CD8-positive, alpha-beta memory T cell (primary cell): ENCODE data around the gene SH3TC1. TPM values are rescaled to one million over a fixed set of nuclear protein-coding genes. Genes with fewer than 3 reads are reported as not detected.

Experiments
- CTCF ChIA-PET: fragments of 350-600 bp; sonication (Branson Sonifier 250); formaldehyde crosslinking; loops from one replicate; lab custom pipeline; 2021; ENCODE audit warnings: antibody characterized with exemption; lab: Charles Lee
- POLR2A ChIA-PET: fragments of 350-600 bp; sonication (Branson Sonifier 250); formaldehyde crosslinking; loops from one replicate; lab custom pipeline; 2021; ENCODE audit warnings: antibody characterized with exemption; lab: Charles Lee
- DNase-seq, 5 donors: peaks; one replicate each; pipeline versions ENCODE4 v3.0.0 to v3.0.0-alpha.2; 2020 to 2022; ENCODE audit warnings: mixed read lengths in 1 of 5
- H3K27ac ChIP-seq: one replicate; pipeline ENCODE4 v1.7.0; 2013; ENCODE audit warnings: low read depth, mild to moderate bottlenecking, low read length, moderate library complexity
- H3K27me3 ChIP-seq: 2 replicates; pipeline ENCODE4 v1.7.0; 2013; ENCODE audit warnings: low read length, mild to moderate bottlenecking; ENCODE audit not compliant: insufficient read depth, poor library complexity, severe bottlenecking
- H3K36me3 ChIP-seq: 2 replicates; pipeline ENCODE4 v1.7.0; 2013; ENCODE audit warnings: mild to moderate bottlenecking, low read length, moderate library complexity; ENCODE audit not compliant: insufficient read depth
- H3K4me1 ChIP-seq: 2 replicates; pipeline ENCODE4 v1.7.0; 2013; ENCODE audit warnings: mild to moderate bottlenecking, low read length, moderate library complexity; ENCODE audit not compliant: insufficient read depth
- H3K4me3 ChIP-seq: 2 replicates; pipeline ENCODE4 v1.7.0; 2013; ENCODE audit warnings: mild to moderate bottlenecking, low read length
- H3K9me3 ChIP-seq: 2 replicates; pipeline ENCODE4 v1.7.0; 2013; ENCODE audit warnings: mild to moderate bottlenecking, low read length
- H3K27ac Mint-ChIP-seq, 8 donors: one replicate each; pipeline ENCODE4 v1.8.0; 2020 to 2021; ENCODE audit warnings: mixed read lengths in 8 of 8, mild to moderate bottlenecking in 6 of 8, inconsistent platforms in 3 of 8, moderate library complexity in 3 of 8
- H3K27me3 Mint-ChIP-seq, 2 donors: one replicate each; pipeline ENCODE4 v1.8.0; 2020 to 2021; ENCODE audit warnings: mixed read lengths in 2 of 2, mild to moderate bottlenecking in 1 of 2, moderate library complexity in 1 of 2
- H3K36me3 Mint-ChIP-seq, 3 donors: one replicate each; pipeline ENCODE4 v1.8.0; 2020 to 2021; ENCODE audit warnings: mixed read lengths in 3 of 3, inconsistent platforms in 1 of 3, mild to moderate bottlenecking in 1 of 3
- H3K4me1 Mint-ChIP-seq, 3 donors: one replicate each; pipeline ENCODE4 v1.8.0; 2020 to 2021; ENCODE audit warnings: mixed read lengths in 3 of 3, inconsistent platforms in 1 of 3, mild to moderate bottlenecking in 1 of 3
- H3K4me3 Mint-ChIP-seq, 7 donors: one replicate each; pipeline ENCODE4 v1.8.0; 2020 to 2021; ENCODE audit warnings: mixed read lengths in 7 of 7, mild to moderate bottlenecking in 6 of 7, moderate library complexity in 4 of 7, inconsistent platforms in 2 of 7
- H3K9me3 Mint-ChIP-seq, 5 donors: one replicate each; pipeline ENCODE4 v1.8.0; 2020 to 2022; ENCODE audit warnings: mixed read lengths in 5 of 5, mild to moderate bottlenecking in 3 of 5, moderate library complexity in 2 of 5, inconsistent platforms in 1 of 5
- polyA plus RNA-seq: library from polyadenylated mRNA; unstranded; fragments of 300-500 nt; fragmentation: Illumina TruSeq; gene quantifications from one replicate; pipeline ENCODE4 v1.2.3, GENCODE V29; 2021
- total RNA-seq, 2 experiments: library from RNA; stranded (reverse); gene quantifications; one replicate each; pipeline ENCODE4 v1.2.3, GENCODE V29; 2021

SH3TC1 gene
- total and polyA plus RNA-seq, 3 experiments from 2014 or later = 7.5 to 12.2 (median 8.9) TPM

DNA sequence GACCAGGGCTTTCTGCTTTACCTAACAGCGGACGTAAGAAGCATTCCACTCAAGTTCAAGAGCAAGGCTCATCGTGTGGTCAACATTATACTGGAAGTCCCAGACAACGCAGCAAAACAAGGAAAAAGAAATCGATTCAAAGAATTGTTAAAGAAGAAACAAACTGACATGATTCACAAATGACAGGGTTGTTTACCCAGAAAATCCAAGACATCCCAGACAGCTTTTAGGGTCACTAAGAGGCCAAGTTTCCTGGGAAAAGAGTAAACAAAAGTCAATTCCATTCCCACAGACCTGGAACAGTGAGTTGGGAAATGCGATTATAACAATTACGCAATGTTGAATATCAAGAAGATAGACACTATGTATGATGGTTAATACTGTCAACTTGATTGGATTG is 49.0 kb downstream of the SH3TC1 start:
- Histone ChIP-seq H3K27ac (no peak overlapping the region), H3K4me1 (no peaks in the 10 kb centered on the region), H3K4me3 (no peak overlapping the region), H3K9me3 (no peaks in the 10 kb centered on the region), H3K36me3 (no peaks in the 10 kb centered on the region), H3K27me3 (no peaks in the 10 kb centered on the region)
- Mint-ChIP-seq H3K4me3 (no peak overlapping the region), H3K9me3 (no peaks in the 10 kb centered on the region), H3K27ac (no peak overlapping the region), H3K27me3 (peaks cover 0 to 3% of the 10 kb centered on the region in 2 donors), H3K36me3 (no peaks in the 10 kb centered on the region), H3K4me1 (no peaks in the 10 kb centered on the region)
- DNase-seq = no peak
- ChIA-PET POLR2A (no interaction called here), CTCF (no interaction called here)

DNA sequence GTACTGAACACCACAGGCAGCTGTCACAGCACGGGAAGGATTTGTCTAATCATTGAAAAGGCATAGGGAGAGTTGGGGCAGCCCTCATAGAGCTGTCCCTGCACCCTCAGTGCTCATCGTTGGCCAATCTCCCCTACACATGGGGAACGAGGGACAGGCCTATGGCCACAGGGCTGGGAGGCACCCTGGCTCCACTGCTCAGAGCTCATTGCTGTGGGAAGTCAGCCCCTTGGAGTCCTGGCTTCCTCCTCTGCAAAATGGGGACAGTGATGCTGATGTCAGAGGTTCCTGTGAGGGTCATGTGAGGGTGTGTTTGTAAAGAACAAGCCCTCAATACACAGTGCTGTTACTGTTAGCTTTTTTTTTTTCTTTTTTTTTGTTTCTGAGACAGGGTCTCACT is 51.1 kb downstream of the SH3TC1 start:
- H3K36me3 ChIP-seq = no peaks in the 10 kb centered on the region
- no peaks in the 10 kb centered on the region for H3K27me3 ChIP-seq
- Mint-ChIP-seq H3K36me3 (no peaks in the 10 kb centered on the region), H3K9me3 (no peaks in the 10 kb centered on the region), H3K27me3 (peaks cover 0 to 3% of the 10 kb centered on the region in 2 donors), H3K27ac (no peak overlapping the region), H3K4me1 (no peaks in the 10 kb centered on the region), H3K4me3 (no peak overlapping the region)
- CTCF ChIA-PET = interaction anchor here (1.0 kb wide), 1 partner anchor 8 kb away, joined by 3 read pairs; no protein-coding TSS in a partner anchor
- POLR2A ChIA-PET = interaction anchor here (0.6 kb wide), 1 partner anchor 15 kb away, joined by 3 read pairs; no protein-coding TSS in a partner anchor
- no peak overlapping the region for H3K27ac ChIP-seq
- no peaks in the 10 kb centered on the region for H3K4me1 ChIP-seq
- H3K9me3 ChIP-seq = no peaks in the 10 kb centered on the region
- no peak overlapping the region for H3K4me3 ChIP-seq
- no peak for DNase-seq

GRCh38 chr4:8250637-8251036 is 51.5 kb downstream of the SH3TC1 start:
- H3K27ac ChIP-seq = no peak overlapping the region
- Mint-ChIP-seq H3K27me3 (peaks cover 0 to 2% of the 10 kb centered on the region in 2 donors), H3K27ac (no peak overlapping the region), H3K4me3 (no peak overlapping the region), H3K36me3 (no peaks in the 10 kb centered on the region), H3K4me1 (no peaks in the 10 kb centered on the region), H3K9me3 (no peaks in the 10 kb centered on the region)
- H3K4me3 ChIP-seq = no peak overlapping the region
- no peaks in the 10 kb centered on the region for H3K27me3 ChIP-seq
- DNase-seq = no peak
- no peaks in the 10 kb centered on the region for H3K4me1 ChIP-seq
- ChIA-PET POLR2A (no interaction called here), CTCF (interaction anchor here (1.0 to 1.4 kb wide), 2 partner anchors 9 to 10 kb away, joined by 3 read pairs; no protein-coding TSS in a partner anchor)
- no peaks in the 10 kb centered on the region for H3K9me3 ChIP-seq
- no peaks in the 10 kb centered on the region for H3K36me3 ChIP-seq

DNA sequence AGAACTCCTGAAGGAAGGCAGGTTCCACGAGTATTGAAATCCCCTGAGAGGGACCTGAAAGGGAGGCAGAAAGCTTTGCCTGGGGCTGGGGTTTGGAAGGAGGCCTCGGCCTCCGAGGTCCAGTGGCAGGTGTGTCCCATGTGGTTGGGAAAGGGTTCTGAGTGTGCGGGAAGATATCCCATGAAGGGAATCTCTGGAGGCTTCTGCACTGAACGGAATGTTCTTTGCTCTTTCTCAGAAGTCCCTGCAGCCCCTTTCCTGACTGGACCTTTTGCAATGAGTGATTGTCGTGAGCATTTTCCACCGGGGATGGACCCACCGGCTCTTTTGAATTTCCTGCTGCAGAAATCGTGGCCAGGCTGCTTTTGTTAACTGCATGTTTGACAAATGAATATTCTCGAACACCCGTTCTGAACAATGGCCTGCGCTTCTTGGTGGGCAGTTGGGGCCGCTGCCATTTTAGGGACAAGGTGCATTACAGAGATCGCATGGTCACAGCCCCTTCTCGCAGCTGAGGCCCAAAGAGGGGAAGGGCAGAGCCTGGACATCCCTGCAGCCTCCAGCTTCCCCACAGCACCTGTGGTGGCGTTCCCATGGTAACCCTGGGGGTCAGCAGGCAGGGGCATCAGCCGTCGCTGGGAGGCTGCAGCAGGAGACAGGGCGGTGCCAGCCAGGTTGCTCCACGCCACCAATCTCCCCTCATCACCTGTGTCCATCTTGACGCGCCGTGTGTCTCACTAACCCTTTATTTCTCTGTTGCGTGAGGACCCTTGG is 52.2 kb downstream of the SH3TC1 start:
- Mint-ChIP-seq H3K9me3 (no peaks in the 10 kb centered on the region), H3K4me1 (no peaks in the 10 kb centered on the region), H3K27me3 (no peaks in the 10 kb centered on the region), H3K27ac (no peak overlapping the region), H3K36me3 (no peaks in the 10 kb centered on the region), H3K4me3 (no peak overlapping the region)
- no peaks in the 10 kb centered on the region for H3K4me1 ChIP-seq
- H3K4me3 ChIP-seq = no peak overlapping the region
- CTCF ChIA-PET = interaction anchor here (1.0 to 1.4 kb wide), 2 partner anchors 9 to 11 kb away, joined by 3 read pairs; no protein-coding TSS in a partner anchor
- POLR2A ChIA-PET = no interaction called here
- H3K36me3 ChIP-seq = no peaks in the 10 kb centered on the region
- no peak for DNase-seq
- H3K9me3 ChIP-seq = no peaks in the 10 kb centered on the region
- no peak overlapping the region for H3K27ac ChIP-seq
- no peaks in the 10 kb centered on the region for H3K27me3 ChIP-seq

DNA sequence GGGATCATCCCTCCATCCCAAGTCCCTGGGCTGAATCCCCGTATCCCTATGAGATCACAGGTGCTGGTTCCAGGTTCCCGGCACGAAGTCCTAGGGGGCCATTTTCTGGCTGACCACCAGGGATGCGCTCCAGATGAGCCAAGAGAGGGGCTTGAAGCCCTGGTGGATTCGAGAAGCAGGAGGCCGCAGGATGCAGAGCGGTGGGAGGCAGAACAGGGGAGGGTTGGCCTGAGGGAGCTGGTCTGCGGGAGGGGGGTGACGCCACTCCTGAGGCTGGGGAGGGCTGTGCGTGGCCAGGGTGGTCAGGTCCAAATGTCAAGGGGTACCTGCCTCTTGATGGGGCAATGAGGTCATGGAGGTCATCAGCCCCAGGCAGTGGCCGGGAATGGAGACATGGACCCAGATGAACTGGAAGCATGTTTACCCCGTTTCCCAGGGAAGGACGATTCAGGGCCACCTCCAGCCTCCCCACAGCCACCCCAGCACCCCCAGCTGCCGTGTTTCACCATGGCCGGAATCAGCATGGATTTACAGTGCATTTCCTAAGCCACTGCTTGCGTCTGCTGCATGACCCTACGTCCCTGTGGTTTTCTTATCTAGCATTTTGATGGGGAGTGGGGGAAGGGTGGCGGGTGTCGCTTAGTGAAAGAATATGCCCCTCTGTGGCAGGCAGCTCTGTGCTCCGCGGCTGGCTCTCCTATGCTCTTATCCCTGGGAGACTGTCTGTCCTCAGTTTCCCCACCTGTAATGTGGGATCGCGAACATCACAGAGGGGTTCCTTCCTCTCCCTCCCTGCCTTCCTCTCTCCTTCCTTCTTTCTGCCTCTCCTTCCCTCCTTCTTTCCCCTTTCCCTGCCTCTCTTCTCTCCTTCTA is 53.4 kb downstream of the SH3TC1 start:
- CTCF ChIA-PET = interaction anchor here (0.7 to 1.2 kb wide), 2 partner anchors 10 kb away, joined by 3 read pairs; no protein-coding TSS in a partner anchor
- H3K4me1 ChIP-seq = no peaks in the 10 kb centered on the region

GRCh38 chr4:8254076-8254475 is 55.0 kb downstream of the SH3TC1 start:
- Histone ChIP-seq H3K36me3 (no peaks in the 10 kb centered on the region), H3K4me3 (no peak overlapping the region), H3K27ac (no peak overlapping the region), H3K4me1 (no peaks in the 10 kb centered on the region), H3K9me3 (no peaks in the 10 kb centered on the region), H3K27me3 (no peaks in the 10 kb centered on the region)
- no peak overlapping the region for H3K27ac Mint-ChIP-seq
- H3K27me3 Mint-ChIP-seq = no peaks in the 10 kb centered on the region
- H3K4me3 Mint-ChIP-seq = no peak overlapping the region
- H3K4me1 Mint-ChIP-seq = no peaks in the 10 kb centered on the region
- no peaks in the 10 kb centered on the region for H3K36me3 Mint-ChIP-seq
- ChIA-PET POLR2A (no interaction called here), CTCF (interaction anchor here (1.2 kb wide), 1 partner anchor 12 kb away, joined by 3 read pairs; no protein-coding TSS in a partner anchor)
- H3K9me3 Mint-ChIP-seq = no peaks in the 10 kb centered on the region
- DNase-seq = no peak

More for the DNA sequence above, 53.4 kb downstream of the SH3TC1 start:
- peak overlapping the region in 1 of 8 donors; percentile 7 for H3K27ac Mint-ChIP-seq
- no peaks in the 10 kb centered on the region for H3K4me1 Mint-ChIP-seq
- no peaks in the 10 kb centered on the region for H3K27me3 ChIP-seq
- no peaks in the 10 kb centered on the region for H3K27me3 Mint-ChIP-seq
- no peak overlapping the region for H3K27ac ChIP-seq
- no peaks in the 10 kb centered on the region for H3K36me3 Mint-ChIP-seq
- H3K9me3 ChIP-seq = no peaks in the 10 kb centered on the region
- H3K9me3 Mint-ChIP-seq = no peaks in the 10 kb centered on the region
- POLR2A ChIA-PET = no interaction called here
- no peak overlapping the region for H3K4me3 Mint-ChIP-seq
- DNase-seq = no peak
- no peaks in the 10 kb centered on the region for H3K36me3 ChIP-seq
- H3K4me3 ChIP-seq = no peak overlapping the region

GRCh38 chr4:8255698-8256441 is 56.8 kb downstream of the SH3TC1 start:
- Mint-ChIP-seq H3K4me1 (no peaks in the 10 kb centered on the region), H3K27ac (no peak overlapping the region), H3K27me3 (peaks cover 0 to 8% of the 10 kb centered on the region in 2 donors), H3K9me3 (no peaks in the 10 kb centered on the region), H3K4me3 (no peak overlapping the region), H3K36me3 (no peaks in the 10 kb centered on the region)
- Histone ChIP-seq H3K27ac (no peak overlapping the region), H3K4me1 (no peaks in the 10 kb centered on the region), H3K9me3 (no peaks in the 10 kb centered on the region), H3K4me3 (no peak overlapping the region), H3K27me3 (no peaks in the 10 kb centered on the region), H3K36me3 (no peaks in the 10 kb centered on the region)
- POLR2A ChIA-PET = no interaction called here
- DNase-seq = no peak
- CTCF ChIA-PET = no interaction called here
